Naive thymus-derived CD4-positive, alpha-beta T cell (primary cell): ENCODE data around the gene NPIPB6. TPM values are rescaled to one million over a fixed set of nuclear protein-coding genes. Genes with fewer than 3 reads are reported as not detected.

Experiments used
- ATAC-seq: fragments of 150-1000 bp; cut with Tn5 transposase; 2 replicates; pipeline ENCODE4 v1.10.0; 2021; ENCODE audit warnings: mild to moderate bottlenecking, moderate library complexity
- CTCF ChIA-PET: fragments of 350-600 bp; sonication (Branson Sonifier 250); formaldehyde crosslinking; loops from one replicate; lab custom pipeline; 2021; ENCODE audit warnings: antibody characterized with exemption; lab: Charles Lee
- POLR2A ChIA-PET: fragments of 350-600 bp; sonication (Branson Sonifier 250); formaldehyde crosslinking; loops from one replicate; lab custom pipeline; 2021; ENCODE audit warnings: antibody characterized with exemption, inconsistent platforms; lab: Charles Lee
- DNase-seq, 9 donors: peaks; one replicate each; pipeline versions ENCODE4 v3.0.0 to v3.0.0-alpha.2; 2020 to 2022; ENCODE audit warnings: mixed read lengths in 1 of 9
- H3K27ac ChIP-seq: one replicate; pipeline ENCODE4 v1.7.0; 2013; ENCODE audit warnings: mild to moderate bottlenecking, low read depth, low read length, moderate library complexity
- H3K27me3 ChIP-seq, 2 donors: one replicate each; pipeline ENCODE4 v1.7.0; 2013; ENCODE audit warnings: low read length in 2 of 2, mild to moderate bottlenecking in 2 of 2, moderate library complexity in 2 of 2; ENCODE audit not compliant: control insufficient read depth in 2 of 2, insufficient read depth in 2 of 2
- H3K36me3 ChIP-seq, 3 experiments: 1 replicate in 2 of 3; 2 replicates in 1 of 3; pipeline ENCODE4 v1.7.0; 2013; ENCODE audit warnings: low read length in 3 of 3, mild to moderate bottlenecking in 3 of 3, moderate library complexity in 1 of 3; ENCODE audit not compliant: insufficient read depth in 3 of 3, control insufficient read depth in 2 of 3
- H3K4me1 ChIP-seq, 2 donors: one replicate each; pipeline ENCODE4 v1.7.0; 2013; ENCODE audit warnings: low read length in 2 of 2, mild to moderate bottlenecking in 2 of 2, moderate library complexity in 1 of 2; ENCODE audit not compliant: control insufficient read depth in 2 of 2, insufficient read depth in 2 of 2
- H3K4me3 ChIP-seq: 2 replicates; pipeline ENCODE4 v1.7.0; 2013; ENCODE audit warnings: mild to moderate bottlenecking, low read length
- H3K9me3 ChIP-seq, 3 experiments: 1 replicate in 2 of 3; 2 replicates in 1 of 3; pipeline ENCODE4 v1.7.0; 2013; ENCODE audit warnings: low read length in 3 of 3; ENCODE audit not compliant: control insufficient read depth in 2 of 3
- H3K27ac Mint-ChIP-seq, 9 donors: one replicate each; pipeline ENCODE4 v1.8.0; 2020 to 2022; ENCODE audit warnings: mixed read lengths in 9 of 9, mild to moderate bottlenecking in 8 of 9, moderate library complexity in 5 of 9, inconsistent platforms in 2 of 9
- H3K27me3 Mint-ChIP-seq, 5 donors: one replicate each; pipeline ENCODE4 v1.8.0; 2021 to 2022; ENCODE audit warnings: mixed read lengths in 5 of 5, mild to moderate bottlenecking in 1 of 5
- H3K36me3 Mint-ChIP-seq, 5 donors: one replicate each; pipeline ENCODE4 v1.8.0; 2020 to 2022; ENCODE audit warnings: mixed read lengths in 5 of 5, mild to moderate bottlenecking in 3 of 5, inconsistent platforms in 1 of 5
- H3K4me1 Mint-ChIP-seq, 7 donors: one replicate each; pipeline ENCODE4 v1.8.0; 2020 to 2022; ENCODE audit warnings: mixed read lengths in 7 of 7, mild to moderate bottlenecking in 3 of 7, inconsistent platforms in 1 of 7
- H3K4me3 Mint-ChIP-seq, 10 donors: one replicate each; pipeline ENCODE4 v1.8.0; 2020 to 2022; ENCODE audit warnings: mild to moderate bottlenecking in 10 of 10, mixed read lengths in 10 of 10, moderate library complexity in 6 of 10, inconsistent platforms in 2 of 10
- H3K9me3 Mint-ChIP-seq, 11 donors: one replicate each; pipeline ENCODE4 v1.8.0; 2020 to 2022; ENCODE audit warnings: mixed read lengths in 11 of 11, mild to moderate bottlenecking in 4 of 11, inconsistent platforms in 1 of 11, moderate library complexity in 1 of 11
- intact Hi-C, 2 donors: fragments of 100-400 bp; cut with micrococcal nuclease; formaldehyde crosslinking; loops; one replicate each; pipeline ENCODE4 v1.15.1; 2023
- microRNA-seq: library from miRNA; unstranded; fragments of <30 nt; microRNA quantifications from one replicate; pipeline ENCODE4 v1.2.0, GENCODE V29; 2022; ENCODE audit warnings: borderline microRNAs expressed
- polyA plus RNA-seq, 2 donors: library from polyadenylated mRNA; unstranded; fragments of 300-500 nt; fragmentation: Illumina TruSeq; gene quantifications; one replicate each; pipeline ENCODE4 v1.2.3, GENCODE V29; 2021
- total RNA-seq, 6 experiments: library from RNA in 5 of 6; stranded (reverse) in 5 of 6; gene quantifications; 1 replicate in 5 of 6; 2 replicates in 1 of 6; pipeline ENCODE4 v1.2.3 and lab custom pipeline; 2021 to 2026

The NPIPB6 gene
- total and polyA plus RNA-seq, 7 experiments from 2014 or later: 2.5 to 7.3 (median 5.6) TPM; not detected in 2

- no peaks in the 10 kb centered on the region for H3K9me3 ChIP-seq
- H3K36me3 ChIP-seq: peaks cover 0 to 3% (median 0%) of the 10 kb centered on the region in 3 experiments
- Mint-ChIP-seq H3K36me3 (peaks cover 0 to 11% (median 0%) of the 10 kb centered on the region in 5 donors), H3K27ac (peak overlapping the region; percentile 23 to 92 (median 84)), H3K4me1 (peaks cover 57 to 79% (median 75%) of the 10 kb centered on the region in 7 donors), H3K9me3 (peaks cover 0 to 2% (median 0%) of the 10 kb centered on the region in 11 donors), H3K4me3 (peak overlapping the region; percentile 75 to 97 (median 91)), H3K27me3 (peaks cover 0 to 27% (median 0%) of the 10 kb centered on the region in 5 donors)
- peak in 1 of 9 donors; percentile 15 for DNase-seq
- CTCF ChIA-PET: interaction anchor here (0.6 to 3.2 kb wide), 9 partner anchors 9 to 24 kb away, joined by 3 to 12 read pairs (median 6); no protein-coding TSS in a partner anchor
- peak overlapping the region; percentile 94 for H3K4me3 ChIP-seq
- H3K4me1 ChIP-seq: peaks cover 57 to 71% of the 10 kb centered on the region in 2 donors
- H3K27me3 ChIP-seq: no peaks in the 10 kb centered on the region
- H3K27ac ChIP-seq: peak overlapping the region; percentile 87
- POLR2A ChIA-PET: interaction anchor here (1.3 to 12.2 kb wide), 4 partner anchors 16 to 23 kb away, joined by 4 to 205 read pairs (median 10); no protein-coding TSS in a partner anchor
- ATAC-seq: no peak
- intact Hi-C loops: loop anchor here in 1 of 2 donors (2.0 kb wide), 1 partner anchor 17 kb away; no protein-coding TSS in a partner anchor
These were observed 69.7 kb downstream of the NPIPB6 start for GRCh38 chr16:28293601-28293960.

- Mint-ChIP-seq H3K4me3 (peak overlapping the region; percentile 76 to 97 (median 94)), H3K36me3 (peaks cover 0 to 8% (median 0%) of the 10 kb centered on the region in 5 donors), H3K9me3 (peaks cover 0 to 2% (median 0%) of the 10 kb centered on the region in 11 donors), H3K27ac (peak overlapping the region; percentile 23 to 96 (median 87)), H3K27me3 (peaks cover 0 to 27% (median 0%) of the 10 kb centered on the region in 5 donors), H3K4me1 (peaks cover 53 to 79% (median 75%) of the 10 kb centered on the region in 7 donors)
- CTCF ChIA-PET: interaction anchor here (0.6 to 3.2 kb wide), 5 partner anchors 10 to 24 kb away, joined by 4 to 12 read pairs (median 6); no protein-coding TSS in a partner anchor
- Histone ChIP-seq H3K4me1 (peaks cover 57 to 68% of the 10 kb centered on the region in 2 donors), H3K9me3 (no peaks in the 10 kb centered on the region), H3K4me3 (peak overlapping the region; percentile 94), H3K36me3 (peaks cover 0 to 3% (median 0%) of the 10 kb centered on the region in 3 experiments), H3K27me3 (no peaks in the 10 kb centered on the region), H3K27ac (peak overlapping the region; percentile 87)
- POLR2A ChIA-PET: interaction anchor here (0.6 to 12.2 kb wide), 8 partner anchors 9 to 99 kb away, joined by 3 to 205 read pairs (median 4); no protein-coding TSS in a partner anchor
- peak in 5 of 9 donors; percentile 26 to 52 (median 37) for DNase-seq
- no peak for ATAC-seq
- intact Hi-C loops: loop anchor here (1.0 to 2.0 kb wide), 6 partner anchors 16 to 261 kb away; partner anchors contain the start of genes CLN3 (in 1 of the 2) and XPO6 (in 1 of the 2)
These were observed 70.3 kb downstream of the NPIPB6 start for GRCh38 chr16:28292731-28293600.

Small RNAs within 50 kb of the gene (microRNA-seq; reads per million reads assigned to microRNA genes)
- gene MIR6862-1: not detected

Other genes starting within 250 kb of the NPIPB6 start
- gene XPO6, start 151.5 kb downstream of the NPIPB6 start, total RNA-seq: 100 to 1,000 TPM; 232 to 437 (median 385) TPM
- 100 to 1,000 TPM in 1 of 2 donors, 10 to 100 TPM in 1; 89.5 to 144 TPM for gene XPO6, start 151.5 kb downstream of the NPIPB6 start, polyA plus RNA-seq
- gene SBK1, start 71.0 kb downstream of the NPIPB6 start, total RNA-seq: 10 to 100 TPM in 4 of 5 experiments, 1 to 10 TPM in 1; 6.0 to 19.9 (median 17.9) TPM
- gene SBK1, start 71.0 kb downstream of the NPIPB6 start, polyA plus RNA-seq: 10 to 100 TPM in 1 of 2 donors, 1 to 10 TPM in 1; 4.2 to 10.0 TPM
- 10 to 100 TPM; 14.4 to 78.4 (median 23.3) TPM for gene EIF3CL, start 40.3 kb upstream of the NPIPB6 start, total RNA-seq
- 10 to 100 TPM; 37.0 to 38.2 TPM for gene EIF3CL, start 40.3 kb upstream of the NPIPB6 start, polyA plus RNA-seq
- under 1 TPM in 4 of 5 experiments, not detected in 1; 0.22 to 0.54 (median 0.25) TPM for gene NPIPB7, start 108.8 kb upstream of the NPIPB6 start, total RNA-seq
- gene NPIPB7, start 108.8 kb upstream of the NPIPB6 start, polyA plus RNA-seq: not detected
- gene CLN3, start 128.6 kb upstream of the NPIPB6 start, total RNA-seq: 10 to 100 TPM; 56.5 to 76.3 (median 70.7) TPM
- gene CLN3, start 128.6 kb upstream of the NPIPB6 start, polyA plus RNA-seq: 10 to 100 TPM; 16.0 to 27.3 TPM
- gene APOBR, start 131.1 kb upstream of the NPIPB6 start, total RNA-seq: 10 to 100 TPM in 2 of 5 experiments, 1 to 10 TPM in 3; 3.3 to 28.8 (median 8.2) TPM
- under 1 TPM; 0.22 to 0.79 TPM for gene APOBR, start 131.1 kb upstream of the NPIPB6 start, polyA plus RNA-seq
- under 1 TPM in 1 of 5 experiments, not detected in 4; 0.49 TPM for gene IL27, start 143.3 kb upstream of the NPIPB6 start, total RNA-seq
- gene IL27, start 143.3 kb upstream of the NPIPB6 start, polyA plus RNA-seq: not detected
- gene NUPR1, start 175.5 kb upstream of the NPIPB6 start, total RNA-seq: under 1 TPM in 2 of 5 experiments, not detected in 3; 0.05 to 0.11 TPM
- not detected for gene NUPR1, start 175.5 kb upstream of the NPIPB6 start, polyA plus RNA-seq
- 10 to 100 TPM; 41.5 to 80.5 (median 55.0) TPM for gene SGF29, start 190.4 kb upstream of the NPIPB6 start, total RNA-seq
- 10 to 100 TPM; 68.2 to 85.6 TPM for gene SGF29, start 190.4 kb upstream of the NPIPB6 start, polyA plus RNA-seq
- under 1 TPM; 0.21 to 0.73 (median 0.56) TPM for gene SULT1A2, start 233.5 kb upstream of the NPIPB6 start, total RNA-seq
- gene SULT1A2, start 233.5 kb upstream of the NPIPB6 start, polyA plus RNA-seq: under 1 TPM in 1 of 2 donors, not detected in 1; 0.38 TPM
- gene SULT1A1, start 246.5 kb upstream of the NPIPB6 start, total RNA-seq: 10 to 100 TPM in 4 of 5 experiments, 1 to 10 TPM in 1; 9.2 to 70.8 (median 19.6) TPM
- gene SULT1A1, start 246.5 kb upstream of the NPIPB6 start, polyA plus RNA-seq: 10 to 100 TPM in 1 of 2 donors, 1 to 10 TPM in 1; 9.4 to 10.5 TPM